GM12864 (cell line): ENCODE measurements around the gene TEC.
"Not testable (repeated sequence)": the region's sequence is repeated elsewhere in the genome, so short reads cannot be mapped to it uniquely, and the experiment has no call there.

ENCODE experiments used
- DNase-seq: peaks from one replicate; pipeline ENCODE4 v3.0.0-alpha.2; 2011; ENCODE audit warnings: low read depth
- H3K4me3 ChIP-seq: 2 replicates; pipeline ENCODE4 v1.5.1; 2011; ENCODE audit warnings: mild to moderate bottlenecking, low read depth, low read length, control low read depth
- TF ChIP-seq, protein P1 (sequence below): IDR thresholded peaks from 2 replicates; pipeline ENCODE4 v1.5.1; 2011; ENCODE audit warnings: low read depth, mild to moderate bottlenecking, moderate library complexity, low read length, control low read depth, inconsistent platforms; ENCODE audit errors: missing control alignments

Gene TEC

DNA sequence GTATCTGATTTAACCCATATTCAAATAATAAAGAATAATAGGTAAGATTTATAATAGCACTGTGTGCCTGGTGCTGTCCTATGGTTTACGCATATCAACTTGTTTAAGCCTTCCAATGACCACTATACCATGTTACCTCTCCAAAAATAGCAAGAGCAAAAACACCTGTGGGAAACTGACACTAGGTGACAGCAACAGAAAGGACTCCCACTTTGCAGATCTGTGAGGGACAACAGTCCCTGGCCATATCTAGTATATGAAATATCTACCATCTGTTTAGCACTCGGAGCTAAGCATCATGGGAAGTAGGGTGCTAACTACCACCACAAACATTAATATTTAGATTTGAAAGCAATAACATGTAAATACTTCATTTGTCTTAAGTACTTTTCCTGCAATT, 79.9 kb downstream of the TEC start:
- TF ChIP-seq, protein P1, sequence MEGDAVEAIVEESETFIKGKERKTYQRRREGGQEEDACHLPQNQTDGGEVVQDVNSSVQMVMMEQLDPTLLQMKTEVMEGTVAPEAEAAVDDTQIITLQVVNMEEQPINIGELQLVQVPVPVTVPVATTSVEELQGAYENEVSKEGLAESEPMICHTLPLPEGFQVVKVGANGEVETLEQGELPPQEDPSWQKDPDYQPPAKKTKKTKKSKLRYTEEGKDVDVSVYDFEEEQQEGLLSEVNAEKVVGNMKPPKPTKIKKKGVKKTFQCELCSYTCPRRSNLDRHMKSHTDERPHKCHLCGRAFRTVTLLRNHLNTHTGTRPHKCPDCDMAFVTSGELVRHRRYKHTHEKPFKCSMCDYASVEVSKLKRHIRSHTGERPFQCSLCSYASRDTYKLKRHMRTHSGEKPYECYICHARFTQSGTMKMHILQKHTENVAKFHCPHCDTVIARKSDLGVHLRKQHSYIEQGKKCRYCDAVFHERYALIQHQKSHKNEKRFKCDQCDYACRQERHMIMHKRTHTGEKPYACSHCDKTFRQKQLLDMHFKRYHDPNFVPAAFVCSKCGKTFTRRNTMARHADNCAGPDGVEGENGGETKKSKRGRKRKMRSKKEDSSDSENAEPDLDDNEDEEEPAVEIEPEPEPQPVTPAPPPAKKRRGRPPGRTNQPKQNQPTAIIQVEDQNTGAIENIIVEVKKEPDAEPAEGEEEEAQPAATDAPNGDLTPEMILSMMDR: no peak
- DNase-seq: no peak
- no peak overlapping the region for H3K4me3 ChIP-seq

GRCh38 chr4:48188390-48188789, 81.2 kb downstream of the TEC start:
- no peak for DNase-seq
- H3K4me3 ChIP-seq: no peak overlapping the region
- TF ChIP-seq, protein P1: no peak

DNA sequence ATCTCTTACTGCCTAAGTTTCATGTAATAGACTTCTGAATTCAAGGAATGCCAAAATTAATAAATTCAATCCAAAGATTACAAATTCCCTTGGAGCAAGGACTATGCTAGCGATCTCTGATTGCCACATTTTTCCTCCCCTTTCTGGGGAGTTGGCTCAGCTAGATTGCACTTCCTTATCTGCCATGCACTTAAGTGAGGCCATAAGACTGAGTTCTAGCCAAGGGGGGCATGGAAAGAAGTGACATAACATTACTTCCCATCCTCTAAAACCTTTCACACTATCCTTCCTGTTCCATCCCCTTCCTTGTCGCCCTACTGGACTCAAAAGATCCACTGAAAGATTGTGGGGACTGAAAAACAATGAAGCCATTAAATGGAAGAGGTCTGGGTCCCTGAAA, 81.8 kb downstream of the TEC start:
- TF ChIP-seq, protein P1: no peak
- H3K4me3 ChIP-seq: no peak overlapping the region
- no peak for DNase-seq

DNA sequence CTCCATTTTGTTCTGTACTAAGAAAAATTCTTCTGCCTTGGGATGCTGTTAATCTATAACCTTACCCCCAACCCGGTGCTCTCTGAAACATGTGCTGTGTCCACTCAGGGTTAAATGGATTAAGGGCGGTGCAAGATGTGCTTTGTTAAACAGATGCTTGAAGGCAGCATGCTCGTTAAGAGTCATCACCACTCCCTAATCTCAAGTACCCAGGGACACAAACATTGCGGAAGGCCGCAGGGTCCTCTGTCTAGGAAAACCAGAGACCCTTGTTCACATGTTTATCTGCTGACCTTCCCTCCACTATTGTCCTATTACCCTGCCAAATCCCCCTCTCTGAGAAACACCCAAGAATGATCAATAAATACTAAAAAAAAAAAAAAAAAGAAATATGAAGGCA, 82.6 kb downstream of the TEC start:
- DNase-seq, H3K4me3 ChIP-seq: not testable (repeated sequence)

GRCh38 chr4:48186394-48186793, 83.2 kb downstream of the TEC start:
- not testable (repeated sequence) for H3K4me3 ChIP-seq, DNase-seq

DNA sequence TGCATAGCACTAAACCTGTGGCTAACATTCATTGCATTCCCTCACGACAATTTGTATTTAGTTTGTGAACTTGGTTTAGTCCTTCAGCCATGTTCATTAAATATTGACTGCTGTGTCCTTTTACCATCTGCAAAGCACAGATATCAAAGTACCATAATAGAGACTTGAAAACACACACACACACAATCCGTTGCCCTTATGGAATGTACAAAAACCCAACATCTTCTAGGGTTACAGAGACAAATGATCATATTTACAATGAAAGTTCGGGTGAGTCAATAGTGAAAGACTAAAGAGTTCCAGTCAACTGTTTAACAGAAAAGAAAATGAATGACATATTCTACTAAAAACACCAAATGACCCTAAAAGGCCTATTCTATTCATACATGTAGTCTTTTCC, 84.8 kb downstream of the TEC start:
- TF ChIP-seq, protein P1: no peak
- no peak overlapping the region for H3K4me3 ChIP-seq
- no peak for DNase-seq

GRCh38 chr4:48180234-48180633, 89.4 kb downstream of the TEC start:
- DNase-seq: no peak
- H3K4me3 ChIP-seq: no peak overlapping the region

DNA sequence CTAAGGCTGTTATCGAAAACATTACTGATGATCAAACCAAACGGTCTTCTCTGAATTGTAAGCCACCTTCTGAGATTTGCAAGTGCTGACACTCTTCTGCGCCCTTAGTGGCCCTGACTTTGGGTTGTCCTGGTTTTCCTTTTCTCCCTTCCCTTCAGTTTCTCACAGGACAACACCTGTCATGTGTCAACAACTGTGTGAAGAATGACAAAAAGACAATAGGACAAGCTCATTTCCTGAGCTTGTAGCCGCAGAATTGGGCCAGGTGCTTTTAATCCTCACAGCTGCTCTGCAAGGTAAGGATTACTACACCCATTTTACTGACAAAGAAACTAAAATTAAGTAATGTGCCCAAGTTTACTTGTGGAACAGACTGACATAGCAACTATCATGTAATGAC, 90.7 kb downstream of the TEC start:
- TF ChIP-seq, protein P1: no peak
- no peak for DNase-seq

More at GRCh38 chr4:48180234-48180633, 89.4 kb downstream of the TEC start:
- TF ChIP-seq, protein P1: no peak

More for the DNA sequence above, 90.7 kb downstream of the TEC start:
- no peak overlapping the region for H3K4me3 ChIP-seq
